HepG2 (cell line): ENCODE measurements around the gene IL17RC. TPM values are rescaled to one million over a fixed set of nuclear protein-coding genes. Genes with fewer than 3 reads are reported as not detected.

ENCODE experiments used
- ATAC-seq: fragments of 200-7000 bp; cut with Tn5 transposase; 3 replicates; pipeline ENCODE4 v1.9.1; 2020; ENCODE audit warnings: mild to moderate bottlenecking, moderate library complexity
- BruUV-seq: library from RNA; stranded (reverse); fragments of 400-500 nt; replicated peaks from 2 replicates; lab custom pipeline; 2021; lab: Mats Ljungman, UMichigan
- CTCF ChIA-PET: fragments of 300-600 bp; formaldehyde crosslinking; extraction: SDS; loops from one replicate; lab custom pipeline; 2021; ENCODE audit warnings: low total read pairs, inconsistent platforms, low intra/inter-chr PET ratio; lab: Yijun Ruan, JAX
- POLR2A ChIA-PET: fragments of 350-600 bp; sonication (Branson Sonifier 250); formaldehyde crosslinking; loops from one replicate; lab custom pipeline; 2020; ENCODE audit warnings: antibody characterized with exemption, inconsistent platforms; lab: Yijun Ruan, JAX
- DNase-seq: peaks from one replicate; pipeline ENCODE4 v3.0.0-alpha.2; 2015; ENCODE audit warnings: low spot score
- FAIRE-seq: peaks from 3 replicates; lab custom pipeline; 2011; peaks lifted over from hg19 to GRCh38; lab: Jason Lieb, UNC
- H2AFZ ChIP-seq: one replicate; pipeline ENCODE4 v1.6.1; 2011; ENCODE audit warnings: low read length, inconsistent platforms
- H3K27ac ChIP-seq: fragments of 300-600 bp; 3 replicates; pipeline ENCODE4 v1.8.0; 2011; ENCODE audit warnings: mixed run types, mild to moderate bottlenecking, mixed read lengths, low read length, inconsistent platforms; ENCODE audit not compliant: insufficient read depth; ENCODE audit errors: extremely low read length
- H3K27me3 ChIP-seq, 2 experiments: fragments of 200-600 bp in 1 of 2; 2 replicates in 1 of 2; 3 replicates in 1 of 2; pipeline versions ENCODE4 v1.6.0 to v1.8.0; 2011; ENCODE audit warnings: low read length in 2 of 2, mild to moderate bottlenecking in 2 of 2, moderate library complexity in 2 of 2, inconsistent platforms in 1 of 2; ENCODE audit not compliant: insufficient read depth in 2 of 2, control insufficient read depth in 1 of 2
- H3K36me3 ChIP-seq, 2 experiments: fragments of 200-600 bp in 1 of 2; replicated peaks in 1 of 2; 2 replicates in 1 of 2; 3 replicates in 1 of 2; pipeline versions ENCODE4 v1.5.1 to v1.8.0; 2011; ENCODE audit warnings: low read length in 2 of 2, inconsistent platforms in 1 of 2; ENCODE audit not compliant: insufficient read depth in 2 of 2, control insufficient read depth in 1 of 2
- H3K4me1 ChIP-seq: 2 replicates; pipeline ENCODE4 v1.5.1; 2012; ENCODE audit warnings: low read length, inconsistent platforms; ENCODE audit not compliant: insufficient read depth
- H3K4me2 ChIP-seq: 2 replicates; pipeline ENCODE4 v1.6.0; 2011; ENCODE audit warnings: low read depth, low read length, inconsistent platforms
- H3K4me3 ChIP-seq, 3 experiments: fragments of 200-600 bp in 1 of 3; sonication (generic), shearing (Covaris generic) in 1 of 3; replicated peaks in 1 of 3; 2 replicates each; pipeline ENCODE4 v1.5.1; 2011 to 2016; ENCODE audit warnings: low read length in 3 of 3, inconsistent platforms in 2 of 3, low read depth in 2 of 3, mild to moderate bottlenecking in 2 of 3, control low read depth in 1 of 3, mixed read lengths in 1 of 3; ENCODE audit not compliant: insufficient read depth in 1 of 3
- H3K79me2 ChIP-seq: one replicate; pipeline ENCODE4 v1.6.1; 2011; ENCODE audit warnings: low read length, inconsistent platforms; ENCODE audit not compliant: insufficient read depth
- H3K9ac ChIP-seq: 2 replicates; pipeline ENCODE4 v1.6.0; 2011; ENCODE audit warnings: mild to moderate bottlenecking, low read depth, low read length, inconsistent platforms; ENCODE audit not compliant: insufficient read depth
- H3K9me3 ChIP-seq: 2 replicates; pipeline ENCODE4 v1.5.1; 2012; ENCODE audit warnings: mild to moderate bottlenecking, low read length
- H4K20me1 ChIP-seq: 2 replicates; pipeline ENCODE4 v1.6.0; 2011; ENCODE audit warnings: inconsistent platforms, mild to moderate bottlenecking, low read length, moderate library complexity; ENCODE audit not compliant: insufficient read depth
- CEBPB ChIP-seq: IDR thresholded peaks from 2 replicates; pipeline ENCODE4 v1.6.1; 2011; ENCODE audit warnings: low read depth, low read length, improper control_type of control experiment, borderline replicate concordance
- NFE2L2 ChIP-seq: fragments of 150-350 bp; IDR thresholded peaks from 2 replicates; pipeline ENCODE4 v1.6.1; 2014; ENCODE audit warnings: low read length
- SAP130 ChIP-seq: IDR thresholded peaks from 2 replicates; pipeline ENCODE4 v1.6.1; 2016; ENCODE audit warnings: low read depth
- ZBTB38 ChIP-seq: sonication (generic); formaldehyde crosslinking; IDR thresholded peaks from 2 replicates; pipeline ENCODE4 v1.5.1; 2020; ENCODE audit warnings: mild to moderate bottlenecking, missing genetic modification reagents
- ZNF747 ChIP-seq: sonication (generic); formaldehyde crosslinking; IDR thresholded peaks from 2 replicates; pipeline ENCODE4 v1.8.1; 2023; ENCODE audit warnings: missing genetic modification reagents, mild to moderate bottlenecking, borderline replicate concordance
- WGBS: methylation state at CpG from one replicate; pipeline ENCODE4 v1.1.6; 2017; ENCODE audit warnings: low lambda C conversion rate; 5-methylcytosine and 5-hydroxymethylcytosine counted together
- in situ Hi-C: cut with HindIII; loops from 2 replicates; pipeline ENCODE4 v1.10.0; 2017; ENCODE audit warnings: low pct_unique_long_range_greater_than_20kb; ENCODE audit not compliant: extremely low pct_ligation_motif_present
- intact Hi-C: fragments of 100-400 bp; cut with micrococcal nuclease; formaldehyde crosslinking; loops from one replicate; pipeline ENCODE4 v1.10.0; 2022; ENCODE audit not compliant: unreplicated experiment
- polyA plus RNA-seq, 8 experiments: library from polyadenylated mRNA; depleted of rRNA in 3 of 8; stranded (reverse) in 7 of 8; unstranded in 1 of 8; fragments of >200 nt; fragmentation: Illumina TruSeq in 4 of 8; extraction: Trizol in 4 of 8; gene quantifications; 2 replicates each; pipeline versions ENCODE4 v1.2.1 to v1.2.3, GENCODE V29; 2011 to 2016; ENCODE audit warnings: low read depth in 4 of 8, missing spikeins in 1 of 8, mixed read lengths in 1 of 8; ENCODE audit not compliant: insufficient read depth in 1 of 8
- total RNA-seq, 5 experiments: library from RNA; depleted of rRNA; stranded (reverse); fragments of >200 nt; fragmentation: Illumina TruSeq; extraction: Trizol; gene quantifications; 2 replicates each; pipeline ENCODE4 v1.2.3, GENCODE V29; 2016; ENCODE audit warnings: low read depth in 1 of 5
- TF ChIP-seq, protein P1 (sequence below): sonication (generic); formaldehyde crosslinking; IDR thresholded peaks from 2 replicates; pipeline ENCODE4 v1.4.0; 2020; ENCODE audit warnings: missing genetic modification reagents, borderline replicate concordance
- TF ChIP-seq, protein P2 (sequence below): sonication (generic); formaldehyde crosslinking; IDR thresholded peaks from 2 replicates; pipeline ENCODE4 v1.5.0; 2020; ENCODE audit warnings: mild to moderate bottlenecking, missing genetic modification reagents, borderline replicate concordance

Gene IL17RC
- total and polyA plus RNA-seq, 2 of the 13 experiments (the other 11 are each of a cell fraction or from before 2014, with no cell fraction given): 20.7 to 24.0 TPM

DNA sequence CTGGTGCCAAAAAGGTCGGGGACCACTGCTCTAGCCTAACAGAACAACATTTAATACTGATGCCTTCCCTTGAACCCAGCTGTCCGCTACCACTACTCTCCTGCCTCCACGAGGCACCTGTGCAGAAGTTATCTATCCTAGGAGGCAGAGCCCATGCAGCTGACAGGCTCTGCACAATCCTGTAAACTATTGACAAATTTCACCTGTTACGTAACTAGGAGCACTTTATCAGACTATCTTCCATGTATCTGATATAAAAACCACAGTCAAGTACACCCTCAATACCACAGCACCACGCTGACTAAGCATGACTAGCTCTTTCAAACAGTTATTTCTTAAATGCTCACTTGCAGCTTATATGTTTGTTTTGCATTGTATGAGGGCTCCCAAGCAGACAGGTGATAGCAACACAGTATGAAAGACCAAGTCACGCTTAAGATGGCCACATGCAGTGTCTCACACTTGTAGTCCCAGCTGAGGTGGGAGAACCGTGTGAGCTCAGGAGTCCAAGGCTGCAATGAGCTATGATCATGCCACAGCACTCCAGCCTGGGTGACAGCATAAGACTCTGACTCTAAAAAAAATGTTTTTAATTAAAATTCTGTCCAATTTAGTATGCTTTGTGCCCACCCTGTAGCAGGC lies 4.5 kb upstream of the IL17RC start:
- H3K36me3 ChIP-seq: peaks cover 13 to 30% of the 10 kb centered on the region in 2 experiments; a peak in 4 of 5 replicates
- FAIRE-seq (no peak), ATAC-seq (no peak), DNase-seq (no peak)
- peaks cover 26% of the 10 kb centered on the region for H3K4me1 ChIP-seq
- CTCF ChIA-PET: no interaction called here
- H3K9ac ChIP-seq: no peak overlapping the region
- BruUV-seq: no TSS peak
- in situ Hi-C loops: no loop called here
- no peak overlapping the region for H3K4me2 ChIP-seq
- no peaks in the 10 kb centered on the region for H3K9me3 ChIP-seq
- H3K79me2 ChIP-seq: no peaks in the 10 kb centered on the region
- POLR2A ChIA-PET: interaction anchor here (0.8 to 9.0 kb wide), 6 partner anchors 12 to 68 kb away, joined by 3 to 298 read pairs (median 22); partner anchors contain the start of genes CRELD1, IL17RE and RPUSD3
- no peak overlapping the region for H3K27ac ChIP-seq
- 87% methylated on average over 7 of the region's 7 CpGs for WGBS
- no peaks in the 10 kb centered on the region for H4K20me1 ChIP-seq
- no peak overlapping the region for H2AFZ ChIP-seq
- H3K4me3 ChIP-seq: no peak overlapping the region
- TF ChIP-seq SAP130 (CRISPR knock-in tag) (no peak), CEBPB (0 out of 2 replicates have a peak, but pooled peaks have one; percentile 30)
- TF ChIP-seq, protein P1, sequence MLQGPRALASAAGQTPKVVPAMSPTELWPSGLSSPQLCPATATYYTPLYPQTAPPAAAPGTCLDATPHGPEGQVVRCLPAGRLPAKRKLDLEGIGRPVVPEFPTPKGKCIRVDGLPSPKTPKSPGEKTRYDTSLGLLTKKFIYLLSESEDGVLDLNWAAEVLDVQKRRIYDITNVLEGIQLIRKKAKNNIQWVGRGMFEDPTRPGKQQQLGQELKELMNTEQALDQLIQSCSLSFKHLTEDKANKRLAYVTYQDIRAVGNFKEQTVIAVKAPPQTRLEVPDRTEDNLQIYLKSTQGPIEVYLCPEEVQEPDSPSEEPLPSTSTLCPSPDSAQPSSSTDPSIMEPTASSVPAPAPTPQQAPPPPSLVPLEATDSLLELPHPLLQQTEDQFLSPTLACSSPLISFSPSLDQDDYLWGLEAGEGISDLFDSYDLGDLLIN (CRISPR knock-in tag): no peak
- no peaks in the 10 kb centered on the region for H3K27me3 ChIP-seq
- intact Hi-C loops: no loop called here

DNA sequence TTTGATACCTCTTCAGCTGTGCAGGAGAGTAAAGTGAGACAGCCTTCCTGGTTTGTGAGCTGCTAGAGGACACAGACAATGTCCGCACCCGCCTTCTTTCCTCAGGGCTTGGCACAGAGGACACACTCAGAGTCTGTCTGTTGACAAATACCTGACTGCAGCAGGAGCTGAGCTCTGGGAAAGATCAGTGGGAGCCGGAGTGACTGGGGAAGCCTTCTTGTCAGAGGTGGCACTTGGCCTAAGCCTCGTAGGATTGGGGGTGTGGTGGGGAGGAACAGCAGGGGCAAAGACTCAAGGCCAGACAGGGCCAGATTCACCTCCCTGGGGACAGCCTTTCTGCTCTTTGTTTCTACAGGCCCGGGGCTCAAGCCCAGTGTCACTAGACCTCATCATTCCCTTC lies 3.3 kb upstream of the IL17RC start:
- H3K4me3 ChIP-seq: no peak overlapping the region
- no peaks in the 10 kb centered on the region for H3K9me3 ChIP-seq
- in situ Hi-C loops (no loop called here), intact Hi-C loops (no loop called here)
- no peak for DNase-seq
- 0 out of 2 replicates have a peak overlapping the region, but pooled peaks have one; percentile 8 for H3K4me2 ChIP-seq
- 44% methylated on average over 4 of the region's 5 CpGs for WGBS
- H3K9ac ChIP-seq: no peak overlapping the region
- no peak overlapping the region for H2AFZ ChIP-seq
- FAIRE-seq: no peak
- H3K27ac ChIP-seq: peak overlapping the region; percentile 90
- POLR2A ChIA-PET: interaction anchor here (1.4 to 9.0 kb wide), 4 partner anchors 13 to 49 kb away, joined by 7 to 298 read pairs (median 80); partner anchors contain the start of genes CRELD1 and IL17RE
- CTCF ChIA-PET: no interaction called here
- no peaks in the 10 kb centered on the region for H4K20me1 ChIP-seq
- H3K36me3 ChIP-seq: peaks cover 7 to 19% of the 10 kb centered on the region in 2 experiments; a peak in 3 of 5 replicates
- BruUV-seq: no TSS peak
- peaks cover 3% of the 10 kb centered on the region for H3K79me2 ChIP-seq
- no peak for ATAC-seq
- H3K4me1 ChIP-seq: peaks cover 38% of the 10 kb centered on the region
- no peaks in the 10 kb centered on the region for H3K27me3 ChIP-seq
- TF ChIP-seq, protein P2, sequence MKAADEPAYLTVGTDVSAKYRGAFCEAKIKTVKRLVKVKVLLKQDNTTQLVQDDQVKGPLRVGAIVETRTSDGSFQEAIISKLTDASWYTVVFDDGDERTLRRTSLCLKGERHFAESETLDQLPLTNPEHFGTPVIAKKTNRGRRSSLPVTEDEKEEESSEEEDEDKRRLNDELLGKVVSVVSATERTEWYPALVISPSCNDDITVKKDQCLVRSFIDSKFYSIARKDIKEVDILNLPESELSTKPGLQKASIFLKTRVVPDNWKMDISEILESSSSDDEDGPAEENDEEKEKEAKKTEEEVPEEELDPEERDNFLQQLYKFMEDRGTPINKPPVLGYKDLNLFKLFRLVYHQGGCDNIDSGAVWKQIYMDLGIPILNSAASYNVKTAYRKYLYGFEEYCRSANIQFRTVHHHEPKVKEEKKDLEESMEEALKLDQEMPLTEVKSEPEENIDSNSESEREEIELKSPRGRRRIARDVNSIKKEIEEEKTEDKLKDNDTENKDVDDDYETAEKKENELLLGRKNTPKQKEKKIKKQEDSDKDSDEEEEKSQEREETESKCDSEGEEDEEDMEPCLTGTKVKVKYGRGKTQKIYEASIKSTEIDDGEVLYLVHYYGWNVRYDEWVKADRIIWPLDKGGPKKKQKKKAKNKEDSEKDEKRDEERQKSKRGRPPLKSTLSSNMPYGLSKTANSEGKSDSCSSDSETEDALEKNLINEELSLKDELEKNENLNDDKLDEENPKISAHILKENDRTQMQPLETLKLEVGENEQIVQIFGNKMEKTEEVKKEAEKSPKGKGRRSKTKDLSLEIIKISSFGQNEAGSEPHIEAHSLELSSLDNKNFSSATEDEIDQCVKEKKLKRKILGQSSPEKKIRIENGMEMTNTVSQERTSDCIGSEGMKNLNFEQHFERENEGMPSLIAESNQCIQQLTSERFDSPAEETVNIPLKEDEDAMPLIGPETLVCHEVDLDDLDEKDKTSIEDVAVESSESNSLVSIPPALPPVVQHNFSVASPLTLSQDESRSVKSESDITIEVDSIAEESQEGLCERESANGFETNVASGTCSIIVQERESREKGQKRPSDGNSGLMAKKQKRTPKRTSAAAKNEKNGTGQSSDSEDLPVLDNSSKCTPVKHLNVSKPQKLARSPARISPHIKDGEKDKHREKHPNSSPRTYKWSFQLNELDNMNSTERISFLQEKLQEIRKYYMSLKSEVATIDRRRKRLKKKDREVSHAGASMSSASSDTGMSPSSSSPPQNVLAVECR (CRISPR knock-in tag): peak; percentile 36; the same call in 1 of the 2 replicates
- TF ChIP-seq ZBTB38 (CRISPR knock-in tag) (0 out of 2 replicates have a peak, but pooled peaks have one; percentile 23), ZNF747 (CRISPR knock-in tag) (no peak), NFE2L2 (no peak)
